HEK293T (cell line): ENCODE data around the gene NLRP1.

Experiments
- ARNT ChIP-seq: fragments of 450-650 bp; IDR thresholded peaks from 2 replicates; pipeline ENCODE4 v1.6.1; 2017; ENCODE audit warnings: mild to moderate bottlenecking
- BHLHE40 ChIP-seq: fragments of 450-650 bp; IDR thresholded peaks from 2 replicates; pipeline ENCODE4 v1.6.1; 2016; ENCODE audit warnings: mild to moderate bottlenecking, moderate library complexity, borderline replicate concordance
- CTBP1 ChIP-seq: fragments of 450-650 bp; IDR thresholded peaks from 2 replicates; pipeline ENCODE4 v1.6.1; 2016; ENCODE audit warnings: borderline replicate concordance
- ELF4 ChIP-seq: fragments of 450-650 bp; IDR thresholded peaks from 2 replicates; pipeline ENCODE4 v1.6.1; 2017; ENCODE audit warnings: antibody characterized with exemption
- FOXA1 ChIP-seq: fragments of 450-650 bp; IDR thresholded peaks from 2 replicates; pipeline ENCODE4 v1.6.1; 2016; ENCODE audit warnings: mild to moderate bottlenecking
- FOXM1 ChIP-seq: fragments of 450-650 bp; IDR thresholded peaks from 2 replicates; pipeline ENCODE4 v1.6.1; 2017; ENCODE audit warnings: mild to moderate bottlenecking, borderline replicate concordance
- HDGF ChIP-seq: fragments of 450-650 bp; IDR thresholded peaks from 2 replicates; pipeline ENCODE4 v1.6.1; 2017; ENCODE audit warnings: antibody characterized with exemption, borderline replicate concordance
- LEF1 ChIP-seq: fragments of 450-650 bp; IDR thresholded peaks from 2 replicates; pipeline ENCODE4 v1.6.1; 2017; ENCODE audit warnings: mild to moderate bottlenecking, borderline replicate concordance
- NFRKB ChIP-seq: fragments of 450-650 bp; IDR thresholded peaks from 2 replicates; pipeline ENCODE4 v1.6.1; 2016; ENCODE audit warnings: mild to moderate bottlenecking, moderate library complexity
- PKNOX1 ChIP-seq: fragments of 450-650 bp; IDR thresholded peaks from 2 replicates; pipeline ENCODE4 v1.6.1; 2016
- SP1 ChIP-seq: fragments of 450-650 bp; IDR thresholded peaks from 2 replicates; pipeline ENCODE4 v1.6.1; 2017
- SUZ12 ChIP-seq: fragments of 450-650 bp; IDR thresholded peaks from 2 replicates; pipeline ENCODE4 v1.6.1; 2016; ENCODE audit warnings: mild to moderate bottlenecking
- ZNF384 ChIP-seq: fragments of 450-650 bp; IDR thresholded peaks from 2 replicates; pipeline ENCODE4 v1.6.1; 2016

GRCh38 chr17:5485270-5486205, 98.8 kb downstream of the NLRP1 start, which contains the start of gene DERL2:
- TF ChIP-seq ZNF384 (no peak), CTBP1 (no peak), FOXM1 (no peak), ARNT (no peak), HDGF (no peak), PKNOX1 (no peak), ELF4 (no peak), SP1 (no peak), NFRKB (no peak), BHLHE40 (no peak), FOXA1 (no peak), SUZ12 (no peak), LEF1 (no peak)
